Superior temporal gyrus (tissue), 1 donor: ENCODE data around the gene ARFGAP1.

ENCODE experiments used
- DNase-seq: peaks from one replicate; pipeline ENCODE4 v3.0.0-alpha.2; 2016; ENCODE audit errors: extremely low spot score

Gene ARFGAP1

DNA sequence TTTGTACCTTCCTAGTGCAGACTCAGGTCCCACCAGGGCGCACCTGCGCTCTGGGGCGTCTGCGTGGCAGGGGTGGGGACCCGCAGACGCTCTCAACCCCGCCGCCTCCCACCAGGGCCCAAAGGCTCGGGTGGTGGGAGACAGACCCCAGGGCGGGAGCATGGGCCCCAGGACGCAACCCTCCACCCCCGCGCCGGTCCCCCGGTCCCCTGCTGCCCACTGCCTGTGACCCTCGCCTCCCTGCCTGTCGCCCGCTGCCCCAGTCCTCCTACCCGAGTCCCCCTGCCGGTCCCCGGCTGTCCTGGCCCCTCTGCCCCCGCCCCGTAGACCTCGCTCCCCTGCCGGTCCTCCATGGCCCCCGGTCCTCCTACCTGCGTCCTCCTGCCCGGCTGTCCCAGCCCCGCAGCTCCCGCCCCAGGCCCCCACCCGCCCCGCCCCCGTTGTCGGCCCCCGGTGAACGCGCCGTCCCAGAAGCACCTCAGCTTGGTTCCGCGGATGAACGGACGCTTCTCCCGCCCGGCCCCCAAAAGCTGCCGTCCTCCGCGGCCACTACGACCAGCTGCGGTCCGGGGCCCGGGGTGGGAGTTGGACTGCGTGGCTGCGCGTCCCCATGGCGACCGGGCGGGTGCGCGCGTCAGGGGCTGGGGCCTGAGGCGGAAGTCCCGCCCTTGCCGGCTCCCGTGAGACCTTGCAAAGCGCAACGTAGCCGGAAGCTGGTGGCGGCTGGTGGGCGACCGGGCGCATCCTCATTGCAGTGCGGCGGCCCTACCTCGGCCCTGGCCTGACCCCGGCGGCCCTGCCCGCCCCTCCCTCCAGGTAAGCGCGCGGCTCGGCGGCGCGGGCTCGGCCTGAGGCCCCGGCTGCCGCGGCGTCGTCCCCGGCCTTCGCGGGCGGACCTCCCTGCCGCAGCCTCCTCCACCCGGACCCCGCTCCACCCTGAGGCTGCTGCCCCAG is at the start of gene ARFGAP1:
ARFGAP1 (plus strand) TSS at position 709 of the 954 bp plus-strand sequence. CDS start 2,768 bp downstream, outside the sequence.
- DNase-seq: peak; percentile 86

DNA sequence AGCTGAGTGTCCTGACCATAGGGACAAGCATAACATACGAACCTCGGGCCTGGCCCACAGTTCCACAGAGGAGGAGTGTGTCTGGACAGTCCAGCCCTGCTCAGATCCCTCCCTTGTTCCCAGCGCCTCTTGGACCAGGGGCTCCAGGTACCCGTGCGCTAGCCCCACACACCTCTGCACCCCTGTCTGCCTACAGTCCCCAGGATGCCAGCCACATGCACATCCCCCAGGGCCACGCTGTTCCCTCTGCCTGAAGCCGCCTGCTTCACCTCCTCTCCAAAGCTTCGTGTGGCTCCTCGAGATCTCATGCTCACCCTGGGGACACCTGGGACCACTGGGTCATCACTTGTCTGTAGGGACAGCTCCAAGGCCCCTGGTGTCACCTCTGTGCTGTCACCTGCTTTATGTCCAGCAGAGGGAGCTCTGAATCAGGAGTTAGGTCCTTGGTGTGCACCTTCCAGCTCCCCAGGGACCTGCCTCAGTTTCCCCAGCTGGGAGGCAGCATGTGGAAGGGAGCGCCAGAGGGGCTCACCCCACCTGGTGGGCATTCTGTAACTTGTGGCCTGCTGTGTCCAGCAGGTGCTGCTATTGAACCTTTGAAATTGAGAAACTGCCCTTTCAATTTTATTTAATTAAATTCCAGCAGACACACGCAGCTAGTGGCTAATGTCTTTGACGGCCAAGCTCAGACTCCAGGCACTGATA is 49.3 kb upstream of the ARFGAP1 start:
- peak; percentile 71 for DNase-seq

DNA sequence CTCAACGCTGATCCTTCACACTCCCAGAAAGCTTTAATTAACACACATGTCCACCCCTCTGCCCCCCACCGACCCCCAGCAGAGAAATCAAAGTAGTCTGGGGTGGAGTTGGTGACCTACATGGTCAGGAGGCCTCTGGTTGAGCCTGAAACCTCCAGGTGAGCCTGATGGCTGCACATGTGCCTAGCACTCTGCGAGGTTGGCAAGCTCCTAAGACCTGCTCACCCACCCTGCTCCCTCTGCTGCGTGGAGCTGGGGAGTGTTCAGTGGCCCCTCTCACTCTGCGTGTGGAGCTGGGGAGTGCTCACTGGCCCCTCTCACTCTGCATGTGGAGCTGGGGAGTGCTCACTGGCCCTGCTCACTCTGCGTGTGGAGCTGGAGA is 48.8 kb upstream of the ARFGAP1 start:
- no peak for DNase-seq

DNA sequence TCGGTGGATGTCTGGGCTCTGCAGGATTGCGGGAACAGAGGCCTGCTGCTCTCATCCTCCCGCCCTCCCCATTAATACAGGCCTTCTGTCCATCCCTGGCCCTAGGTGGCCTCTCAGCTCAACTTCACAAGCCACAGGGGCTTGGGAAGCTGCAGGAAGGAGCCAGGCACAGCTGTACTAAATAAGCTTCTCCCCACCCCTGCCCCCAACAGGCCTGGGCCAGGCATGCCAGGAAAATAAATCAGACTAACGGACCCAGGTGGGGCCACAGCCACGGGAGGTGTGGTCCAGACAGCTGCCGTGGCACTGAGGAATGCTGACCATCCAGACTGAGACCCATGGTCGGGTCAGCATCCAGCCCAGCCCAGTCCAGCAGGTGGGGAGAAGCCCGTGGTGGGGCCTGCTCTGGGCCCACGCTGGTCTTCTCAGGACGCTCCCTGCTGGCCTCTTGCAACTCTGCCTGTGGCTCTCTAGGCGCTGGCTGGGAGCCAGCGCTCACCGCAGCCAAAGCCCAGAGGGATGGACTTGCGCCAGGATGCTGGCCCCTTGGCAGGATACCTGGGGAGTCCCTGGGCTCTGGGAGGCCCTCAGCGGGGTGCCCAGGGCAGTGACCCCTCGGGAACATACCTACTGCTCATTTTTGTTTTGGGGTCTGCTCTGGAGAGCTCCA is 48.1 kb upstream of the ARFGAP1 start:
- DNase-seq: no peak

DNA sequence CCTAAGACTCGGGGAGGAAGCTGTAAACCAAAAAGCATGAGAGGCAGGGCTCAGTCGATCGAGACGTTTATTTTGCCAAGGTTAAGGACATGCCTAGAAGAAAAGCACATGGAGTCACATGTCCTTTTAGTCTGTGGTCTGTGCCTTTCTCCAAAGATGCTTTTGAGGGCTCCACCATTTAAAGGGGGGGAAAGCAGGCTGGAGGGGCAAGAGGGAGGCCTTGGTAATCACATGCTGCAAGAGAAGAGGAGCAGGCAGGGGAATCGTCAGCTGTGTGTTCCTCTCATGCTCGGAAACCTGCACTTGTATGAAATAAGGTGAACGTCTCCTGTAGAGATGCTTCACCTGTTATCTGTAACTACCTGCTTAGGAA is 47.5 kb upstream of the ARFGAP1 start:
- DNase-seq: no peak

DNA sequence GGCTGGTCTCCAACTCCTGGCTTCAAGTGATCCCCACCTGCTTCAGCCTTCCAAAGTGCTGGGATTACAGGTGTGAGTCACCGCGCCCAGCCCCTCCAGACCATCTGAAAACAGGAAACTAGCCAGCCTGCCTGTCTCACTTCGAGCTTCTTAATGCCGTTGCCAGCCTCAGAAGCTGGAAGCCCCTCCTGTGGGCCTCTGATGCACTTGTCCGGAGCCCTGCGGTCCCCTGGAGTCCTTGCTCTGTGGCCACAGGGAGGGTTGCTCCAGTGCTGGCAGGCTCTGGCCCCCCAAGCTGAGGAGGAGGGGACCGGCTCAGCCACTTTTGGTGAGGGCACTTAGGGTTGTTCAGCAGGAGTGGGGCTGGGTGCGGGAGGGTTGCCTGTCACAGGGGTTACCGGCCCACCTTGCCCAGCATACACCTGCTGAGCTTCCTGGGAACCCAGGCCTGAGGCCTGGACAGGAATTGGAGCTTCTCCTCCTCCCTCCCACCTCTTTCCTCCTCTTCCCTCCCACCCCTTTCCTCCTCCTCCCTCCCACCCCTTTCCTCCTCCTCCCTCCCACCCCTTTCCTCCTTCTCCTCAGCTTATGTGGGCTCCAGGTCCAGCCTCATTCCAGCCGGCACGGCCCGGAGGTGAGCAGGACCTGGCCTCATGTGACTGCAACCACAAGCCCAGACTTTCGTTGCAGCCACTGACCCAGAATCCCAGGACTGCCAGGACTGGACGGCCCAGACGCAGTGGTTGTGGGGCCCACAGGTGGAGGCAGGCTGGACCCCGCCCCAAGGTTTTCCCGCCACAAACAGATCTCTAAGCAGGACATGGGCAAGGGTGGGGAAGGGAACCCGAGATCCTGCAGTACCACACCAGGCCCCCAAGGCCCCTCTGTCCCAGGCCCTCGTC is 46.3 kb upstream of the ARFGAP1 start:
- no peak for DNase-seq

DNA sequence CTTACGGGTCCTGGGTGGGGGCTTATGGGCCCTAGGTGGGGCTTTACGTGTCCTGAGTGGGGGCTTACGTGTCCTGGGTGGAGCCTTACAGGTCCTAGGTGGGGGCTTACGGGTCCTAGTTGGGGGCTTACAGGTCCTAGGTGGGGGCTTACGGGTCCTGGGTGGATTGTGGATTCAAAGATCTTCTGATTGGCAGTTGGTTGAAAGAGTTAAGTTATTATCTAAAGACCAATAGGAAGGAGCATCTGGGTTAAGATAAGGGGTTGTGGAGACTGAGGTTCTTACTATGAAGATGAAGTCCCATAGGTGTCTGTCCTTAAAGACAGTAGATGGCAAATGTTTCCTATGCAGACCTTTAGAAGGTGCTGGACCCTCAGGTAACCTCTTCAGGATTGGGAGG is 45.4 kb upstream of the ARFGAP1 start:
- no peak for DNase-seq

DNA sequence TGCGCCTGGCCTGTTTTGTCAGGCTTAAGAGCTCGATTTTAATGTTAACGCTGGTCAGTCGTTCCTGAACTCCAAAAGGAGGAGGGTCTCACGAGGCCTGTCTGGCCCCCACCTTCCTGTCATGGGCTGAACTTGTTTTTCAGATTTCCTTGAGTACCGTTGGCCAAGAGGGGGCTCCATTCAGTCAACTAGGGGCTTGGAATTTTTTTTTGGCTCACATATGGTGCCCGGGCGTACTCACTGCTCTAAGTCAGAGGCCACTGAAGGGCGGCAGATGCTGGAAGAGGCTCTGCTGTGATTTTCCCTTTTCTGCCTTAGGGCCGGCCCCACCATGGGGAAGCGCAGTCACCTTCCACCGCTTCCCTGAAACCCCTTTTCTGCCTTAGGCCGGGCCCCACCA is 43.8 kb upstream of the ARFGAP1 start:
- DNase-seq: no peak

DNA sequence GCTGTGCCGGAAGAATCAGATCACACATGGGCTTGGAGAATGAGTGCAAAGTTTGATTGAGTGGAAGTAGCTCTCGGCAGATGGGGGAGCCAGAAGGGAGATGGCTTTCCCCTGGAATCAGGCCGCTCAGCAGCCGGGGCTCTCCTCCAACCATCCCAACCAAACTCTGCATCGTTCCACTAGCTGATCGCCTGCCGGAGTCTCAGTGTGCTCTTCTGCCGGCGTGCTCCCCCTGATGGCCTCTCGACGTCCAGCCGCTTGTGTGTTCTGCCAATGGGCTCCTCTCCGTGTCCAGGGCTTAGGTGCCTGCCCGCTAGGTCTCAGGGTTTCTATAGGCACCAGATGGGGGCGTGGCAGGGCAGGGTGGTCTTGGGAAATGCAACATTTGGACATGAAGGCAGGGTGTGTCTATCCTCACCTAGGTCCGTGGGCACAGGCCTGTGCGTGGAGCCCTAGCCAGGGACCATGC is 41.8 kb upstream of the ARFGAP1 start:
- DNase-seq: peak; percentile 69

DNA sequence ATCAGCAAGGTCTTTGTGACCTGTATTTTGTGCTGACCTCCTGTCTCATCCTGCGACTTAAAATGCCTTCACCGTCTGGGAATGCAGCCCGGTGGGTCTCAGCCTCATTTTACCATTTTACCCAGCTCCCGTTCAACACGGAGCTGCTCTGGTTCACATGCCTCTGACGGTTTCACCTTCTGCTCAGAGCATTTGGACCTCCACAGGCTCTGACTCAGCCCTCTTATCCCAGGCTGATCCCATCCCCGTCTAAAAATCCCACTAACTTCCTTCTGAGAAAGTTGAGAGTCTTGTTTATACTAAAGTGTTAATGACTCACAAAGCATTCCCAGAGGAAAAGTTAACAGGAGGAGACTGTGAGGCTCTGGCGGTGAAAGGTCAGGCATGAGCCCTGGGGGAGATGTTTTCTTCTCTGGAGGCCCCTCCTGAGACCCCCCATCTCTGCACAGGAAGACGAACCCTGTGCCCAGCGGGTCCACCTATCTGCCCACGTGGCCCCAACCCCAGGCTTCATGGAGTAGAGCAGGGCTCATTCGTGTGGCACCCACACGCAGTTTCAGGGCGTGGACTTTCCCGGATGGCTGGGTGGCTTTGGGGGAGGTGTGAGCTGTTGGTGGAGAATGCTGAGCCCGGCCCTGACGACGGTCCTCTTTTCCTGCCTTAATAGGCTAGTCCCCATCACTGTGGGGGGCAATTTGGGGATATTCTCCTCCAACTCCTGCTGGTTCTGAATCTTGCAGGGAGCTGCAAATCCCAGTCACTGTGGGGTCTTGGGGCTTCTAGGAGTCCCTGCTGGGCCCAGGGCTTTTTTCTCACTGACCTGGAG is 40.2 kb upstream of the ARFGAP1 start:
- DNase-seq: no peak

DNA sequence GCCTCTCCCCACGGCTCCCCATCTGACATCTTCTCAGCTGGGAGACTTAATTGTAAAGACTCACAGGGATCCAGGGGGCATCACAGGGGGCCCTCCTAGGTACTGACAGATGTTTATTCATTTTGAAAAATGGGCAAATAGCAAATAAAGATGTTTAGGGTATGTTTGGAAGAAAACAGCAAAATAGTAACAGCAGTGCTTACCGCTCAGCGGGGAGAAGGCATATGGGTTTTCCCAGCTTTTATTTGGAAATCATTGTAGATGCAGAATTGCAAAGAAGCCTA is 39.6 kb upstream of the ARFGAP1 start:
- no peak for DNase-seq

DNA sequence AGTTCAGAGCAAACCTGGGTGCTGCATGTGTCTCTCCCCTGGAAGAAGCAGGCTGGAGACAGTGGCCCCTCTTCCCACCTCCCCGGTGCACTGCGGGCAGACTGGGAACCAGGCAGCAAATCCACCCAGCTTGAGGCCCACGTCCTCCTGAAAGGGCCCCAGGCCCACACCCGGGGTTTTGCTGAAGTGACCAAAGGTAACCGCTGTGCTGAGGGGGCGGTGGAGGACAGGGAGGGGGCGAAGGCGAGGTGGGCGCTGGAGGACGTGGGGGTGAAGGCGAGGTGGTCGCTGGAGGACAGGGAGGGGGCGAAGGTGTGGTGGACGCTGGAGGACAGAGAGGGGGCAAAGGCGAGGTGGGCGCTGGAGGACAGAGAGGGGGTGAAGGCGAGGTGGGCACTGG is 38.7 kb upstream of the ARFGAP1 start:
- DNase-seq: no peak

DNA sequence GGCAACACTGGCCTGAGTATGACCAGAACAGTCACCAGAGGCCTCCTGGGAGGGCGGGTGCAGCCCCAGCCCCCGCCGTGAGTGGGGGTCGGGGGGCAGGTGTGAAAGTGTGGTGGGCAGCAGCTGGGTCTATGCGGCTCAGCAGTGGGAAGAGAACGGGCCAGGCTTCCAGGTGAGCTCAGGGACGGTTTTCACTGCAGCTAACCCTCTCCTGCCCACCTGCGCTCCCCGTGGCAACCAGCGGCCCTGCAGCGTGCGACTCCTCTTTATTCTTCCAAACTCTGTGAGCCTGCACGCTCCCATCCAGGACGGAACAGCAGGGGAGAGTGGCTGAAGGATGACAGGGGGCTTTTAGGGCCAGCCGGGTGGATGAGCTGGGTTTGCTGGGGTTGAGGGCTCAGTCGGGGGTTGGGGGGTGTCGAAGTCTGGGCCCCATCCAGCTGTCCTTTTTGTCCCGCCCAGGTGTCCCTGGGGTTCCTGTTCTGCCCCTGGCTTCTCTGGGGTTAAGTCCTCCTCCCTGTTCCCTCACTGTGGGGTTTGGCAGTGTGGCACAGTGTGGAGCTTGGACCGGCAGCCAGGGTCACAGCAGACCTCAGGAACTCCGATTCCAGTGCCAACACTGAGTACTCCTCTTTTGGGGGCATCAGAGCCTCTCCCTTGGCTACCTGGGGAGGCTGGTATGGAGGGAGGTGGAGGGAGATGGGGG is 37.8 kb upstream of the ARFGAP1 start:
- DNase-seq: no peak

DNA sequence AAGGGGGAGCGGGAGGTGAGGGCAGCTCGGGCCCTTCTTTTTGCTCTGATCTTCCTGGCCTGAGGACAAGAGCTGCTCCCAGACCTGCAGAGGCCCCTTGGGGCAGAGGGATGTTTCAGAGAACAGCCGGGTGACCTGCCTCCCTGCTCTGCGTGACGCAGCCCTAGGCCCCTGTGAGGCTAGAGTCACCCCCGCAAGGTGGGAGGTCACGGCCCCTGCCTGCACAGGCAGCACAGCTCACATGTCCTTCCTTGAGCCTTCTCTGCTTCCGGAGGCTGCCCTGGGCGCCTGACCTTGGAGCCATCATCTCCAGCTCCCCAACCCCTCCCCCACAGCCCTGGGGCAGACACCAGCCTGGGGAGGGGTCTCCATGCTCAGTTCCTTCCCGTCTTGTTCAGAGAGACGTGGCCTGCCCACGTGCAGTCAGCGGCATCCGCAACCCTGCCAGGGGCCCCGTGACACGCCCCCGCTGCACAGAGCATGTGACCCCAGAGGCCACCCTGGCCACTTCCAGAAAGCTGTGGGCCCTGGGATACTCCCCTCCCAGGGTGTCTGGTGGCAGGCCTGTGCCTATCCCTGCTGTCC is 37.1 kb upstream of the ARFGAP1 start, which contains the start of gene BIRC7:
BIRC7 (plus strand) TSS at position 507 of the 585 bp plus-strand sequence. CDS start 192 bp downstream, outside the sequence.
- DNase-seq: no peak

DNA sequence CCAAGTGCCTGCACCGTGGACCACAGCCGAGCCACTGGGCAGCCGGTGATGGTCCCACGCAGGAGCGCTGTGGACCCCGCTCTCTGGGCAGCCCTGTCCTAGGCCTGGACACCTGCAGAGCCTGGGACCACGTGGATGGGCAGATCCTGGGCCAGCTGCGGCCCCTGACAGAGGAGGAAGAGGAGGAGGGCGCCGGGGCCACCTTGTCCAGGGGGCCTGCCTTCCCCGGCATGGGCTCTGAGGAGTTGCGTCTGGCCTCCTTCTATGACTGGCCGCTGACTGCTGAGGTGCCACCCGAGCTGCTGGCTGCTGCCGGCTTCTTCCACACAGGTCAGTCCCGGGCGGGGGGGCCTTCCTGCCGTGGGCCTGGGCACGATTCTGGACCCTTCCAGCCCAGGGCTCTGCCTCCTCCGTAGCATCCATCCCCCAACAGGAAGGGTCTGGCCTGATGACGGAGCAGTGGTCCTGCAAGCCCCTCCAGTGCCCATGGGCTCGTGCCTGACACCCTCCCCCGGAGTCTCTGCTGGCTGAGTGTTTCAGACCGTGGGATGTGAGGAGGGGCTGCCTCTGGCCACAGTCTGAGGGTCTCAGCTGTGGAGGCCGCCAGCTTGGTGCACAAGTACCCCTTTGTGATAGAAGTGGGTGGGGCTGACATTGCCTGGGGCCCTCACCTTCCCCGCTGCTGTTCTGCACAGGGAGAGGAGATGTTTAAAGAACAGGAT is 36.3 kb upstream of the ARFGAP1 start:
- DNase-seq: no peak

DNA sequence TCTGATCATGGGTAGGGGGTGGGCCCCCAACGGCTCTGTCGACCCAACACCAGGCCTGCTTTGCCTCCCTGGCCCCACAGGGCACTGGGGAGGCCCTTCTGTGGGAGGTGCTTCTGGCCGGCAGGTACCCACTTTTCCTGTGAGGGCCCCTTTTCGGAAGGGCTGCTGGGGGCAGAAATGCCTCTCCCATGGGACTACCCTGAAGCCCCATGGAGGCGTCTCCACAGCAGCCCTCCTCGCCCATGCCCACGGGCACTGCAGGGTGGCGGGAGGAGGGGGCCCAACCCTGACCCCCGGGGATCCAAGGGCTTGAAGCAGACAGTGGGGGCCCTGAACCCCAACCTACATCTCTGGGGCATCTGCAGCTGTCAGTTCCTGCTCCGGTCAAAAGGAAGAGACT is 34.6 kb upstream of the ARFGAP1 start:
- DNase-seq: no peak

DNA sequence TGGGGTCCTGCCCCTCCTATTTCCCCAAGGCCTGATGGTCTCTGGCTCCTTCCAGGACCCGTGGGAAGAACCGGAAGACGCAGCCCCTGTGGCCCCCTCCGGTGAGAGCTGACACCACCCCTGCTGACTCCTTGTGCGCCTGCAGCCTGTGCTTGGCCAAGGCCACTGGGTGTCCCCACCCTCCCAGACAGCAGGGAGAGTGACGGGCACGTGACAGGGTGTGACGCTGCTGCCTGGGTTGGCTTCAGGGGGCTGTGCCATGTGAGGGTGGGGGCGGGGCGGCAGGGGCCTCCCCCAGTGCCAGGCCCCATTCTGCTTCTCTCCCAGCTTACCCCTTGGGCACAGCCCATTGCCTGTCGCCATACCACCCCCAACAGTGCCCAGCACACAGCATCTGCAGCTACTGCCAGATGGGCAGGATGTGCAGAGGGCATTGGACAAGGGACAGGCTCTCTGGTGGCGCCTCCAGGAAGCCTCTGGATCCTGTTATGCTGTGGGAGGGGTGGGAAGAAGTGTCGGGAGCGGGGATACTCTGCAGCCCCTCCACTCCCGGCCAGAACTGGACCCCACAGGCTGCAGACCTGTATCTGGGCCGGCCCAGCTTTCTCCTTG is 34.0 kb upstream of the ARFGAP1 start:
- DNase-seq: no peak

DNA sequence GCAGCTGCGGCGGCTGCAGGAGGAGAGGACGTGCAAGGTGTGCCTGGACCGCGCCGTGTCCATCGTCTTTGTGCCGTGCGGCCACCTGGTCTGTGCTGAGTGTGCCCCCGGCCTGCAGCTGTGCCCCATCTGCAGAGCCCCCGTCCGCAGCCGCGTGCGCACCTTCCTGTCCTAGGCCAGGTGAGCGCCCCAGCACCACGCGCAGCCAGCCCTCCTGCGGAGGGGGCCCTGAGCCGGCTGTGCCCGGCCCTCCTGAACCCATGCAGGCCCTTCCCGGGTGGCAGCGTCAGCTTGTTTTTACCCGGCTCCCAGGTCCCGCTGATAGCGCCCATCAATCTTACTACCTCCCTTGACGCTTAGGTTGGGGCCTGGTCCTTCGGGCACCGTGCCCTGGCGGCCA is 33.2 kb upstream of the ARFGAP1 start:
- no peak for DNase-seq
